Raji (cell line): Measurements from ENCODE around the gene BCHE.

ENCODE experiments used
- POLR2A ChIP-seq: IDR thresholded peaks from 2 replicates; pipeline ENCODE4 v1.6.1; 2011; ENCODE audit warnings: low read depth, low read length, control low read depth; ENCODE audit not compliant: insufficient read depth

BCHE gene

DNA sequence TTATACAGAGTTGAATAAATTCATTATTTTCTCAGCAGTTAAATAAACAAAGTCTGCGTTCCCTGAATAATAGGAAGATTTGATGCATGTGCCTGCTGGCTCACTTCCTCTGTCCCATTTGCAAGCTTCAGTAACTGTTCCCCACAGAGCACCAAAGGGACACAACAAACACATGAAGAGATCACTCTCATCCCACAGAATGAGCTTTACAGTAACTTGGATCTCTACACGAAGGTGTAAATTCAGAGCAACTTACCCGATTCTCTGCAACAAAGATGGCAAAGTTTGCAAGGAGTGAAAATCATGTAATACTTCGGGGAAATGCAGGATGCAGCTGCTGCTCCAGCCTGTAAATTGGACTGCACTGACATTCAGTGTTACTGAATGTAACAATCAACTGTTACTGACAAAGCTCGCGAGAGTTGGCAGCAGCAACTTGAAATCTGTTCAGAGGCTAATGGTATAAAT, at the start of gene BCHE:
Gene BCHE, minus strand, starts transcription at position 366 of the 468 bp plus-strand sequence. CDS start 6,390 bp downstream, outside the sequence.
- no peak for TF ChIP-seq POLR2A

- no peak for TF ChIP-seq POLR2A
These were observed 48.5 kb upstream of the BCHE start for GRCh38 chr3:165885558-165886270.

- no peak for TF ChIP-seq POLR2A
These were observed 47.3 kb upstream of the BCHE start for GRCh38 chr3:165884518-165884917.

DNA sequence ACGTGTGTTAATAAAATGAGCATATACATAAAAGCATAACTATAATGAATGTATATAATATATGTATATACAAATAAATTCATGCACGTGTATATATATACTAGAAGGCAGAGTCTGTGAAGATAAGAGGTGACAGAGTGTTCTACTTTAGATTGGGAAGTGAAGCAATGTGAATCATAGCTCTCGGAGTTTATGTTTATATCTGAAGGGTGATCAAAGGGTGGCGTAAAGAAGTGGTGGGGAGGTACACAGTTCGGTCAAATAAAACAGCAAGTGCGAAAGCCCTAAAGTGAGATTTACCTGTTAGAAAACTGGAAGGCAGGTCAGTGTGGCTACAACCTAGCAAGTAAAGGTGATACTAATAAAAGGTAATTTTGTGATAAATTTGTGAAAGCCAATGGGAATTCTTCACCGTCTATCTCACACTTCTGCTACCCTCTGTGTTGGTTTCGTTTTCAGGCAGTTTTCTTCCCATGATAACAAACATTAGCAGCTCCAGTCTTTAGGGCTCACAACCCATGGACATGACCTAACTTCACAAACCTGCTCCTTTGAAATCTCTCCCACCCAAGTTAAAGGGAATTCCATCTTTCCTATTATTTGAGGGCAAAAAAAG, 46.7 kb upstream of the BCHE start:
- TF ChIP-seq POLR2A, result no peak

DNA sequence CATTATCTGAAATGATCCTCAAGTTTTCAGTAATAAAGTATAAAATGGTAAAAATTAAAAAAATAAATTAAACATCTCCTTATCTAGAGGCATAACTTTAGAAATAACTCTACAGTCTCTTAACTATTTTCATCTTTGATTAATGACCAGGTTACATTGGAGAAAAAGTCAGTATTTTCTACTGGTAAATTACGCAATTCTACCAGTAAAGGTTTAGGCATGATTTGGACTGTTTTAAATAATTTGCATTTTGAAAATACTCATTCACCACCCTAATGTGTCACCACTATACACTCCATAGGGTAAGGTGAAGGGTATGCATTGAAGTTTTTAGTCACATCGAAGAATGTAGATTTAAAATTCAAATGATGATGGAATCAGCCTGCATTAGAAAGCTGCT, 45.9 kb upstream of the BCHE start:
- no peak for TF ChIP-seq POLR2A

DNA sequence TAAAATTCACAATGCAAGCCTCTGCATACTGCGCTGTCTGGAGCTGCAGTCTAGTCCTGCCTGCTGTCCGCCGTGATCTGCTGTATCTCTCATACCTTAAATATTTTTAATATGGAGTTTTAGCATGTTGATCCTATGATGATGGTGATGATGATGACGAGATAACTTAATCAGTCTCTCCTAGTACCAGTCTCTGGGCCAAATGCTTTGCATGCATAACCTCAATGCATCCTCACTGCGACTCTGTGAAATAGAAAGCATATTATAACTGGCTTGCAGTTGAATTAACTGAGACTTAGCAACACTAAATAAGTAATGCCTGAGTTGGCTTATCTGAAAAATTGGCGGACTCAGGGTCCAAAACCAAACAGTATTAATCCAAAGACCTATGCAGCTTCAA, 38.4 kb upstream of the BCHE start:
- TF ChIP-seq POLR2A, result no peak

GRCh38 chr3:165874663-165875489, 37.7 kb upstream of the BCHE start:
- TF ChIP-seq POLR2A, result no peak

DNA sequence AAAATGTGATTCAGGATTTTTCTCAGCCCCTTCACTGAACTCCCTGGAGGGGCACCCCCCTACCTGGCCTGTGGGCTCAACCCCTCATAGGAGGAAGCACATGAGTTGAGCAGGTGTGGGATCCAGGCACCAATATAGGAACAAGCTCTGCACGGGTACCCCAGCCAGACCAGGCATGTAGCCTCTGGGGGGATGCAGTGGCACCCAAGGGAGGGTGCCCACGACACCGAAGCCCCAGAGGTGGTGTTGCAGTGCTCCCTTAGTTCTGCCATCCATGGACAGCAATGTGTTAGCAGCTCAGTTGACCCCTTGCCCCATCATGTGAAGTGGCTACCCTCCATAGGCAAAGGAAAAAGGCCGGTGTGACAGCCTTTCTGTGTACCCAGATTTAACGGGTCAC, 30.9 kb upstream of the BCHE start:
- no peak for TF ChIP-seq POLR2A

DNA sequence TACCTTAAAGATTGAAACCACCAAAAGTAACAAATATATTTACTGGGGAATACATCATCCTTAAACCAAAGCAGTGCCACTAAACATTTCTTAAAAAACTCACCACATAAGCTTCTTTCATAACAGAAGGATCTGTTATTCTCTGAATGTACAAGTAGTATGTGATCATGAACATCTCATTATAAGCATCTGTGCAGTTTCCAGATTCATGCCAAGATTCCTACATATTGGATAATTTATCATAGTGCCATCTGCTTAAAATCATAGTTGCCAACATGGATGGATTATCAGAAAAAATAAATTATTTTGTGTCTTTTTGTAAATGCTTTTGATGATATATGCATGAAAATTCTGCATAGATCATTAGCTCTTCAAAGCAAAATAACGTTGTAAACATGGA, 21.8 kb upstream of the BCHE start:
- no peak for TF ChIP-seq POLR2A

GRCh38 chr3:165855581-165855980, 18.4 kb upstream of the BCHE start:
- no peak for TF ChIP-seq POLR2A

DNA sequence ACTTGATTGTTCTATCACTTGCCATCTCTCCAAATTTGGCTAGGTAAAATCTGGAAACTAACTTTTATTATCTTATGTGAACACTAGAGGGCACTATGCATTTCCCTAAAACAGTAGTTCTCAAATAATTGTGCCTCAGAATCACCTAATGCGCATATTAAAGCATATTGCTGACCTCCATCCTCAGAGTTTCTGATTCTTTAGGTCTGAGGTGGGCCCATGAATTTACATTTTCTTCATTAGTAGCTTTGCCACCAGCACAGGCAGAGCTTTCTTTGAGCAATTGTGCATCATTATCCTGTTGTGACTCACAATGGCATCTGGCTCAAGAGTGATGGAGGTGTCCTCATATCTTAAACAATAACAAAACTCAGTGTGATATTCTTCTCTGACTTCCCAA, 17.5 kb upstream of the BCHE start:
- TF ChIP-seq POLR2A, result no peak

GRCh38 chr3:165852711-165853110, 15.5 kb upstream of the BCHE start:
- no peak for TF ChIP-seq POLR2A

- no peak for TF ChIP-seq POLR2A
These were observed 15.0 kb upstream of the BCHE start for GRCh38 chr3:165852191-165852590.

DNA sequence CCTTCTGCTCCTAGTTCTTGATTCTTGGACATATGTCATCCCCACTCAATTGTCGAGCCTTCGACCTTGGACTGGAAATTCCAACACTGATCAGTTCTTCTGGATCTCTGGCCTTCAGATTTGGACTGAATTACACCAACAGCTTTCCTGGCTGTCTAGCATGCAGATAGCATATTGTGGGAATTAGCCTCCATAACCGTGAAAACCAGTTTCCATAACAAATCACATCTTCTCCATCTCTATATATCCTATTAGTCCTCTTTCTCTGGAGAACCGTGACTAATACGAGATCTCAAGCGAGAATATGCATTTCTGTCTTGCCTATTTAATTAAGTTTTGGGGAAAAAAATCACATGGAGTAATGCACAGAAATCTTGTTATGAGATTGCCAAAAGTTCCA, 8.8 kb upstream of the BCHE start:
- TF ChIP-seq POLR2A, result no peak

DNA sequence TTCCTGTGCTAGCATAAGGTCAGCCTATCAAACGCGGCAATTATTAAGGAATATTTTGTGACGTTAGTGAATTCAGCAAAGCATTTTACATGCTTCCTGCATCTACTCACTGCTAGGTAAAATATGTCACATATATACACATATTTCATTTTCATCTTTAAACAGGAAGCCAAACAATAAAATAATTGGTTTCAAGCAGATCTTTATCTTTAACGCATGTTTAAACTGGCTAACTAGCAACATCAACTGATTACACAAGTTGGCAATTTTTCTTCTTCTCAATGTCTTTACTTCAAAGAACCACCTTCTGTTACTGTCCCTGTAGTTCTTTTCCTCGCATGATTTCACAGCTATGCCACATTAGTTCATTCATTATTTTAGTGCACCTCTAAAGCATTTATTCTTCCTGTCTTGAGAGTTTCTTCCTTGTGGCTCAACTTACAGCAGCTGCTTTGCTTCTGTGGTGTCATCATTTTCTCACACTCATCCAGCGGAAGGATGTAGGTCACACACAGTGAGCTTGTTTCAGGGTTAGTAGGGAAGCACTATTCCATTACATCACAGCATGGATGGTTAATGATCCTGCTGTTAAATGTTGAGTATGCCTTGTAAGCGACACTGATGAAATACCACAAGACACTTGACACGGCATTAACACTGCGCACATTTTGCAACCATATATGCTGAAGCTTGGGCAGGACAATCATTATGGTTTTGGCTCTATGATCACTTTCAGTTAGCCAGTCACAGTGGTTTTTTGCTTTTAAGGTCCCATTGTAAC, 2.3 kb upstream of the BCHE start:
- TF ChIP-seq POLR2A, result no peak
